Endothelial cell (in vitro differentiated cells): ENCODE results near the gene SERPINB12. TPM values are rescaled to one million over a fixed set of nuclear protein-coding genes. Genes with fewer than 3 reads are reported as not detected.

ENCODE experiments used
- DNase-seq: peaks from one replicate; pipeline ENCODE4 v3.0.0; 2021; ENCODE audit warnings: low spot score
- H3K27ac Mint-ChIP-seq: one replicate; pipeline ENCODE4 v1.8.0; 2021; ENCODE audit warnings: mixed read lengths, inconsistent platforms; ENCODE audit not compliant: unreplicated experiment
- H3K27me3 Mint-ChIP-seq: one replicate; pipeline ENCODE4 v1.8.0; 2021; ENCODE audit warnings: mild to moderate bottlenecking, moderate library complexity, mixed read lengths, inconsistent platforms; ENCODE audit not compliant: unreplicated experiment
- H3K36me3 Mint-ChIP-seq: one replicate; pipeline ENCODE4 v1.8.0; 2021; ENCODE audit warnings: mild to moderate bottlenecking, low read depth, mixed read lengths, inconsistent platforms; ENCODE audit not compliant: unreplicated experiment
- H3K4me1 Mint-ChIP-seq: one replicate; pipeline ENCODE4 v1.8.0; 2021; ENCODE audit warnings: mild to moderate bottlenecking, mixed read lengths, inconsistent platforms; ENCODE audit not compliant: unreplicated experiment
- H3K4me3 Mint-ChIP-seq: one replicate; pipeline ENCODE4 v1.8.0; 2021; ENCODE audit warnings: mild to moderate bottlenecking, mixed read lengths, inconsistent platforms; ENCODE audit not compliant: unreplicated experiment
- H3K9me3 Mint-ChIP-seq: one replicate; pipeline ENCODE4 v1.8.0; 2021; ENCODE audit warnings: mixed read lengths, inconsistent platforms; ENCODE audit not compliant: unreplicated experiment
- CTCF ChIP-seq: fragments of 200-600 bp; sonication (generic); IDR thresholded peaks from one replicate; pipeline ENCODE4 v1.5.0; 2021; ENCODE audit warnings: antibody characterized with exemption; ENCODE audit not compliant: unreplicated experiment
- total RNA-seq: library from RNA; stranded (reverse); fragmentation: NEBNext Ultra II Directional; extraction: Animal tissue kit (Norgen Biotek cat#: 25700); gene quantifications from one replicate; pipeline ENCODE4 v1.2.1, GENCODE V29; 2021; ENCODE audit not compliant: unreplicated experiment

SERPINB12 gene
- total RNA-seq, 1 donor from 2014 or later, result not detected

GRCh38 chr18:63518178-63519012, 23.8 kb upstream of the SERPINB12 start:
- H3K27ac Mint-ChIP-seq, result no peak overlapping the region
- H3K9me3 Mint-ChIP-seq, result no peaks in the 10 kb centered on the region
- no peaks in the 10 kb centered on the region for H3K4me1 Mint-ChIP-seq
- H3K27me3 Mint-ChIP-seq, result no peaks in the 10 kb centered on the region
- peak; percentile 86 for TF ChIP-seq CTCF
- no peak overlapping the region for H3K4me3 Mint-ChIP-seq
- peak; percentile 61 for DNase-seq
- no peaks in the 10 kb centered on the region for H3K36me3 Mint-ChIP-seq

- H3K4me1 Mint-ChIP-seq, result no peaks in the 10 kb centered on the region
- no peak for TF ChIP-seq CTCF
- no peaks in the 10 kb centered on the region for H3K9me3 Mint-ChIP-seq
- no peak overlapping the region for H3K4me3 Mint-ChIP-seq
- no peak overlapping the region for H3K27ac Mint-ChIP-seq
- DNase-seq, result no peak
- H3K36me3 Mint-ChIP-seq, result no peaks in the 10 kb centered on the region
- no peaks in the 10 kb centered on the region for H3K27me3 Mint-ChIP-seq
Measured at GRCh38 chr18:63520053-63520685, 22.0 kb upstream of the SERPINB12 start.

- no peak for DNase-seq
- no peaks in the 10 kb centered on the region for H3K4me1 Mint-ChIP-seq
- H3K27ac Mint-ChIP-seq, result no peak overlapping the region
- TF ChIP-seq CTCF, result no peak
- H3K27me3 Mint-ChIP-seq, result no peaks in the 10 kb centered on the region
- no peaks in the 10 kb centered on the region for H3K36me3 Mint-ChIP-seq
- H3K9me3 Mint-ChIP-seq, result no peaks in the 10 kb centered on the region
- no peak overlapping the region for H3K4me3 Mint-ChIP-seq
Measured at GRCh38 chr18:63523660-63524059, 18.5 kb upstream of the SERPINB12 start.

- H3K4me3 Mint-ChIP-seq, result no peak overlapping the region
- DNase-seq, result no peak
- no peaks in the 10 kb centered on the region for H3K27me3 Mint-ChIP-seq
- H3K36me3 Mint-ChIP-seq, result no peaks in the 10 kb centered on the region
- no peak overlapping the region for H3K27ac Mint-ChIP-seq
- no peaks in the 10 kb centered on the region for H3K9me3 Mint-ChIP-seq
- no peaks in the 10 kb centered on the region for H3K4me1 Mint-ChIP-seq
- TF ChIP-seq CTCF, result no peak
Measured at GRCh38 chr18:63527251-63527650, 14.9 kb upstream of the SERPINB12 start.

GRCh38 chr18:63528863-63529492, 13.2 kb upstream of the SERPINB12 start:
- no peak for TF ChIP-seq CTCF
- H3K36me3 Mint-ChIP-seq, result no peaks in the 10 kb centered on the region
- no peak for DNase-seq
- H3K4me1 Mint-ChIP-seq, result no peaks in the 10 kb centered on the region
- H3K27ac Mint-ChIP-seq, result no peak overlapping the region
- no peaks in the 10 kb centered on the region for H3K9me3 Mint-ChIP-seq
- peaks cover 2% of the 10 kb centered on the region for H3K27me3 Mint-ChIP-seq
- no peak overlapping the region for H3K4me3 Mint-ChIP-seq
